Measurements from ENCODE around the gene RIPOR3. TPM values are rescaled to one million over a fixed set of nuclear protein-coding genes. Genes with fewer than 3 reads are reported as not detected.

The RIPOR3 gene
- total RNA-seq, 1 experiment from 2014 or later: 0.46 TPM

- DNase-seq: peak; percentile 93
- no CpG with 5 or more reads among the region's 15 CpGs for WGBS (ENCODE audit: extremely low coverage, insufficient read length, low lambda C conversion rate)
- peak overlapping the region in 1 of 3 experiments; percentile 73; a peak in 1 of 7 replicates for H3K27ac Mint-ChIP-seq
Measured at GRCh38 chr20:50625986-50626677, 65.2 kb downstream of the RIPOR3 start.

More at GRCh38 chr20:50625986-50626677, 65.2 kb downstream of the RIPOR3 start:
- no peak overlapping the region for H3K9ac ChIP-seq (ENCODE audit: extremely low read depth, insufficient read length, low read length)
- Mint-ChIP-seq H3K4me3 (no peak overlapping the region; a peak in 1 of 5 replicates), H3K9me3 (peaks cover 0 to 6% of the 10 kb centered on the region in 2 experiments; a peak in 3 of 5 replicates), H3K4me1 (peaks cover 9 to 20% of the 10 kb centered on the region in 2 experiments), H3K36me3 (ENCODE audit: insufficient read depth in 1 of 3, low read depth in 3 of 3) (peaks cover 0 to 6% (median 0%) of the 10 kb centered on the region in 3 experiments; a peak in 3 of 7 replicates), H3K27me3 (ENCODE audit: low read depth) (no peaks in the 10 kb centered on the region; the same call in 1 of the 2 replicates)
- no peak overlapping the region for H3K4ac ChIP-seq (ENCODE audit: low read depth, low read length)
- no peak overlapping the region for H2BK12ac ChIP-seq (ENCODE audit: insufficient read length, low read depth, low read length)
- H3K4me1 ChIP-seq (ENCODE audit: insufficient read depth, low read length): no peaks in the 10 kb centered on the region; the same call in 1 of the 2 replicates
- no peaks in the 10 kb centered on the region for H3K27me3 ChIP-seq (ENCODE audit: insufficient read depth, low read length)
- no peaks in the 10 kb centered on the region for H3K9me3 ChIP-seq (ENCODE audit: control insufficient read depth, low read depth, low read length)
- no peak overlapping the region for H3K23ac ChIP-seq (ENCODE audit: insufficient read length, low read depth, low read length)
- no peak overlapping the region for H2BK15ac ChIP-seq (ENCODE audit: low read depth, low read length)
- H3K14ac ChIP-seq (ENCODE audit: insufficient read depth, low read length): no peak overlapping the region
- no peaks in the 10 kb centered on the region for H3K23me2 ChIP-seq (ENCODE audit: insufficient read length, low read depth, low read length, poor library complexity, severe bottlenecking)
- no peak overlapping the region for H3K27ac ChIP-seq (ENCODE audit: insufficient read length, low read depth, low read length)
- H3K4me2 ChIP-seq (ENCODE audit: insufficient read depth, insufficient read length, low read length): no peak overlapping the region
- no peak overlapping the region for H4K91ac ChIP-seq (ENCODE audit: insufficient read length, low read depth, low read length)
- no peak overlapping the region for H2AK5ac ChIP-seq (ENCODE audit: insufficient read length, low read length)
- H2BK120ac ChIP-seq (ENCODE audit: low read depth, low read length, poor library complexity, severe bottlenecking): no peak overlapping the region
- H3K18ac ChIP-seq (ENCODE audit: insufficient read length, low read depth, low read length): no peak overlapping the region
- peak; percentile 94 for TF ChIP-seq CTCF (conservative IDR thresholded peaks at IDR 0.05)
- H4K20me1 ChIP-seq (ENCODE audit: control insufficient read depth, insufficient read depth, insufficient read length): no peaks in the 10 kb centered on the region
- H3T11ph ChIP-seq (ENCODE audit: low read length): no peak overlapping the region
- no peak overlapping the region for H3K56ac ChIP-seq (ENCODE audit: insufficient read length, low read depth, low read length)
- no peaks in the 10 kb centered on the region for H3K79me2 ChIP-seq (ENCODE audit: insufficient read depth, low read length)
- no peak overlapping the region for H2AFZ ChIP-seq (ENCODE audit: low read length)
- no peak overlapping the region for H4K8ac ChIP-seq (replicated peaks; ENCODE audit: insufficient read length, low read depth, low read length)
- H3K79me1 ChIP-seq (ENCODE audit: insufficient read depth, low read depth, low read length, poor library complexity, severe bottlenecking): no peaks in the 10 kb centered on the region
- no peak overlapping the region for H2BK20ac ChIP-seq (ENCODE audit: low read depth, low read length, poor library complexity, severe bottlenecking)
- H2BK5ac ChIP-seq (ENCODE audit: insufficient read length, low read length): no peak overlapping the region
- no peak overlapping the region for H4K5ac ChIP-seq (ENCODE audit: insufficient read length, low read depth, low read length)
